Transverse colon (tissue), 4 donors: Measurements from ENCODE around the gene TNRC6C. TPM values are rescaled to one million over a fixed set of nuclear protein-coding genes. Genes with fewer than 3 reads are reported as not detected.

Source experiments
- DNase-seq: peaks from one replicate; pipeline ENCODE4 v3.0.0-alpha.2; 2019
- H3K27ac ChIP-seq, 4 donors: fragments of 200-600 bp; sonication (generic); 2 replicates each; pipeline ENCODE4 v1.5.1; 2016 to 2018; ENCODE audit warnings: inconsistent platforms in 4 of 4
- H3K27me3 ChIP-seq: fragments of 200-600 bp; sonication (generic); 2 replicates; pipeline ENCODE4 v1.5.1; 2017; ENCODE audit warnings: inconsistent platforms
- H3K36me3 ChIP-seq, 4 donors: fragments of 200-600 bp; sonication (generic); 2 replicates each; pipeline ENCODE4 v1.5.1; 2017 to 2019; ENCODE audit warnings: inconsistent platforms in 4 of 4
- H3K4me1 ChIP-seq, 4 donors: fragments of 200-600 bp; sonication (generic); 2 replicates each; pipeline ENCODE4 v1.5.1; 2017 to 2020; ENCODE audit warnings: inconsistent platforms in 4 of 4
- H3K4me3 ChIP-seq, 4 donors: fragments of 200-600 bp; sonication (generic); 1 replicate in 1 of 4; 2 replicates in 3 of 4; pipeline versions ENCODE4 v1.5.1 to v1.6.1; 2017 to 2019; ENCODE audit warnings: inconsistent platforms in 4 of 4
- H3K9me3 ChIP-seq, 2 donors: fragments of 200-600 bp; sonication (generic); 2 replicates each; pipeline ENCODE4 v1.5.1; 2017 to 2019; ENCODE audit warnings: inconsistent platforms in 2 of 2
- CTCF ChIP-seq, 5 experiments: fragments of 200-600 bp in 3 of 5; fragments of 450-650 bp in 2 of 5; sonication (generic) in 3 of 5; IDR thresholded peaks; 1 replicate in 2 of 5; 2 replicates in 3 of 5; pipeline ENCODE4 v1.5.1; 2016 to 2017; ENCODE audit warnings: antibody characterized with exemption in 5 of 5, inconsistent platforms in 3 of 5, mild to moderate bottlenecking in 2 of 5, moderate library complexity in 1 of 5
- EP300 ChIP-seq: sonication (generic); formaldehyde crosslinking; IDR thresholded peaks from one replicate; pipeline ENCODE4 v1.6.1; 2017; ENCODE audit warnings: antibody characterized with exemption, low read depth
- POLR2A ChIP-seq: fragments of 450-650 bp; IDR thresholded peaks from one replicate; pipeline ENCODE4 v1.6.1; 2016; ENCODE audit warnings: antibody characterized with exemption, mild to moderate bottlenecking, moderate library complexity
- POLR2AphosphoS5 ChIP-seq, 3 donors: sonication (generic); formaldehyde crosslinking; IDR thresholded peaks; one replicate each; pipeline ENCODE4 v1.6.1; 2016; ENCODE audit warnings: antibody characterized with exemption in 3 of 3
- WGBS, 2 donors: methylation state at CpG; one replicate each; pipeline ENCODE4 v1.1.5; 2018; ENCODE audit warnings: low coverage in 1 of 2; 5-methylcytosine and 5-hydroxymethylcytosine counted together
- in situ Hi-C, 4 donors: fragments of 200-750 bp; cut with MboI; loops; one replicate each; pipeline versions ENCODE4 v1.15.0 to v1.15.1; 2017; ENCODE audit warnings: low sequenced_read_pairs in 3 of 4, low pct_ligation_motif_present in 1 of 4, low pct_unique_long_range_greater_than_20kb in 1 of 4
- intact Hi-C: fragments of 100-400 bp; cut with DNase I; formaldehyde crosslinking; loops from one replicate; pipeline ENCODE4 v1.15.1; 2023; ENCODE audit warnings: low total_unique reads
- total RNA-seq, 4 donors: library from RNA; depleted of rRNA; stranded (reverse); fragments of >200 nt; gene quantifications; one replicate each; pipeline ENCODE4 v1.1.0, GENCODE V29; 2016

TNRC6C gene
- total RNA-seq, 4 donors from 2014 or later: 7.5 to 16.9 (median 9.9) TPM

DNA sequence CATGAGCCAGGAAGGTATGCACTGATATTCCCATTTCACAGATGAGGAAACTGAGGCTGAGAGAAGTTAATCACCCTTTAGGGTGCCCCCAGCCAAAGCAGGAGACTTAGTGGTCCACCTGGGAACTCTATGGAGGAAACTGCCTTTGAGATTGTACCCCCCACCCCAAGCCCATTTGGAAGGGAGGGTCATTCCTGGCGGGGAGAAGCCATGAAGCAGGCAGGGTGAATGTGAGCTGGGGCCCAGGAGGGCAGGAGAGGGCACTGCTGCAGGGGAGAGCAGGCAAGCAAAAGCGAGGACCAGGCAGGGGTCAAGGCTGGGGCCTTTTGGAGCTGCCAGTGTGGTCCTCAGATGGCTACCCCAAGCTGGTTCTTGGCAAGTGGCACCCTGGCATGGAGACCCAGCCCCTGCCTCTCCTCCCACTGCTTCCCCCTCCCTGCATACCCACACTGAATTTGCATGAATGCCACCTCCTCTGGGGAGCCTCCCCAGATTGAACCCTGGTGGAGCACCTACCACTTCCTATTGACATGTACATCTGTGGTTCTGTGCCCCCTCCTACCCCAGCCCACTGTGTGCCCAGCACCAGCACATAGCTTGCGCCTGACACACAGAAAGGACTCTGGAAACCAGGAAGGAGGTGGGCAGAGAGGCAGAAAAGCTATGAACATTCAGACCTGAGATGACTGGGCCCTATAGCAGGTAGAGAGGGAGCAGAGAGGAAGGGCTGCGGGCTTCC is 171.0 kb downstream of the TNRC6C start:
- Histone ChIP-seq H3K4me1 (peaks cover 19 to 72% (median 50%) of the 10 kb centered on the region in 4 donors), H3K27me3 (peaks cover 16% of the 10 kb centered on the region), H3K4me3 (no peak overlapping the region), H3K36me3 (no peaks in the 10 kb centered on the region), H3K9me3 (no peaks in the 10 kb centered on the region), H3K27ac (peak overlapping the region; percentile 88 to 91 (median 90))
- DNase-seq: peak; percentile 50
- no peak for TF ChIP-seq EP300
- TF ChIP-seq POLR2A: no peak
- in situ Hi-C loops (no loop called here), intact Hi-C loops (no loop called here)
- WGBS, 2 donors: 78% methylated on average over 4 of the region's 4 CpGs; no CpG with 5 or more reads in 1 of the 2 donors

GRCh38 chr17:78130090-78130436 is 171.6 kb downstream of the TNRC6C start:
- Histone ChIP-seq H3K9me3 (no peaks in the 10 kb centered on the region), H3K4me3 (peak overlapping the region in 1 of 4 donors; percentile 48), H3K4me1 (peaks cover 15 to 67% (median 48%) of the 10 kb centered on the region in 4 donors), H3K27ac (peak overlapping the region; percentile 88 to 91 (median 90)), H3K36me3 (no peaks in the 10 kb centered on the region), H3K27me3 (peaks cover 16% of the 10 kb centered on the region)
- intact Hi-C loops: no loop called here
- WGBS, 2 donors: 48% methylated on average over 5 of the region's 5 CpGs; no CpG with 5 or more reads in 1 of the 2 donors
- no peak for TF ChIP-seq CTCF (IDR thresholded peaks at IDR 0.05)
- TF ChIP-seq EP300: no peak
- TF ChIP-seq POLR2A: no peak
- TF ChIP-seq POLR2AphosphoS5 (IDR thresholded peaks at IDR 0.05): no peak
- no peak for DNase-seq
- in situ Hi-C loops: no loop called here

DNA sequence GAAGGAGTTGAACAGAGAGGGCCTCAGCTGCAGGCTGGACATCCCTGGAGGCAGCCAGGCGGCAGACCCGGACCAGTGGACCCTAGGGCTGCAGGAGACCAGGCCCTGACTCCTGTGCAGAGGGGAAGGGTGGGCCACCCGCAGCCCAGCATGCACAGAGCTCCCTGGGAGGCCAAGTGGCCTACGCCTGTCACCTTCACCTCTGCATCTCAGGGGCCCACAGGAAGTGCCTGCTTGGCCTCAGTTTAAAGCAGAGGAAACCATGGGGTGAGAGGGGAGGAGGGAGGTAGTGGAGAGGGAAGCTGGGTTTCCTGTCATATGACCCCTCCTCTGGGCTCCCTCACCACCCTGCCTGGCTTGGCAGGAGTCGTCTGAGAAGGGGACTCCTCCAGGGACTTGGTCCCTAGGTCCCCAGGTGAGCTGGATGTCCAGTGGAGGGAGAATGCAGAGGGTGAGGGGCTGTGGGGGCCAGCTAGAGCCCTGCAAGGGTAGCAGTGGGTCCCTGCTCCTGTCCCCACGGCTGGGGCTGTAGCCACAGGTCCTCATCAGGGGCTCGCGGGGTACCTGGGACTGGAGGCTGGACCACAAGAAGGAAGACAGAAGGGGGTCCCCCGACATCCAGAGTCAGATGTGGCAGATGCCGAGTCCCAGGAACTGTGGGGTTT is 172.1 kb downstream of the TNRC6C start, which contains the start of gene TMC8:
TSS of gene TMC8 (plus strand) at position 335 of the 665 bp plus-strand sequence. CDS start 818 bp downstream, outside the sequence.
- DNase-seq: peak; percentile 72
- in situ Hi-C loops (no loop called here), intact Hi-C loops (no loop called here)
- Histone ChIP-seq H3K36me3 (no peaks in the 10 kb centered on the region), H3K9me3 (no peaks in the 10 kb centered on the region), H3K27ac (peak within 1 kb of the TSS; percentile 88 to 91 (median 90)), H3K4me1 (peaks cover 15 to 62% (median 47%) of the 10 kb centered on the region in 4 donors), H3K4me3 (peak within 1 kb of the TSS; percentile 7 to 48 (median 23)), H3K27me3 (peaks cover 16% of the 10 kb centered on the region)
- TF ChIP-seq POLR2A (peak; percentile 27), CTCF (IDR thresholded peaks at IDR 0.05) (no peak), POLR2AphosphoS5 (IDR thresholded peaks at IDR 0.05) (peak in 1 of 3 donors; percentile 51), EP300 (no peak)
- 76% methylated on average over 10 of the region's 10 CpGs; no CpG with 5 or more reads in 1 of the 2 donors for WGBS, 2 donors

DNA sequence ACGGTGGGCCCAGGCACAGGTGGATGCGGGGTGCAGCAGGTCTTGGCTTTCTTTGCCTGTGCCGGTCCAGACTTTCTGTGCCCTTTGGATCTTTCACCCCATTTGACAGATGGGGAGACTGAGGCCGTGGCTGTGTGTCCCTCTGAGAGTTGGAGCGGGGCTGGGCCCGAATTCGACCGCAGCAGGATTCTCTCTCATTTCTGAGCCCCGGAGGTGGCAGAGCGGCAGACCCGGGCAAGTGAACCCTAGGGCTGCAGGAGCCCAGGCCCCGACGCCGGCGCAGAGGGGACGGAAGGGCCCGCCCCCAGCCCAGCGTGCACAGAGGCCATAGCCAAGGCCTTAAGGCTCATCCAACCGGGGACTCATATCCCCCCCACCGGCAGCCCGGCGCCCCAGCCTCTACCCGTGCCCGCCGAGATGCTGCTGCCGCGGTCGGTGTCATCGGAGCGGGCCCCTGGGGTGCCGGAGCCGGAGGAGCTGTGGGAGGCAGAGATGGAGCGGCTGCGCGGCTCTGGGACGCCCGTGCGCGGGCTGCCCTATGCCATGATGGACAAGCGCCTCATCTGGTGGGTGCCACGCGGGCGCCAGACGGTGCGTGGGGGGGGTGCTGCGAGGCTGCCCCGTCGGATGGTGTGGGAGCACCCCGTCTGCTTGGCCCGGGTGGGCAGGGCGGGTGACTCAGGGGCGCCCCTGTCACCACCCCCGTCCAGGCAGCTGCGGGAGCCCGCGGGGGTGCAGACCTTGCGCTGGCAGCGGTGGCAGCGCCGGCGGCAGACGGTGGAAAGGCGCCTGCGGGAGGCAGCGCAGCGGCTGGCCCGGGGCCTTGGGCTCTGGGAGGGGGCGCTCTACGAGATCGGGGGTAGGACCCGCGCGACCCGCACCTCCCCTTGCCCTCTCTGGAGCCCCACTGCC is 172.9 kb downstream of the TNRC6C start:
- Histone ChIP-seq H3K27me3 (peaks cover 16% of the 10 kb centered on the region), H3K4me1 (peaks cover 15 to 53% (median 44%) of the 10 kb centered on the region in 4 donors), H3K36me3 (no peaks in the 10 kb centered on the region), H3K9me3 (no peaks in the 10 kb centered on the region), H3K4me3 (peak overlapping the region; percentile 7 to 48 (median 25)), H3K27ac (peak overlapping the region; percentile 88 to 91 (median 90))
- in situ Hi-C loops: no loop called here
- peak; percentile 32 for DNase-seq
- WGBS, 2 donors: 36% methylated on average over 10 of the region's 74 CpGs; no CpG with 5 or more reads in 1 of the 2 donors
- intact Hi-C loops: no loop called here
- no peak for TF ChIP-seq EP300
- TF ChIP-seq POLR2AphosphoS5 (IDR thresholded peaks at IDR 0.05): no peak
- no peak for TF ChIP-seq CTCF (IDR thresholded peaks at IDR 0.05)
- no peak for TF ChIP-seq POLR2A
